Parathyroid adenoma (tissue), 2 donors: ENCODE measurements around the gene STARD10.
A peak's percentile ranks its signal among the peaks of the same experiment; 100 is the strongest.
"Not testable (repeated sequence)": the region's sequence is repeated elsewhere in the genome, so short reads cannot be mapped to it uniquely, and the experiment has no call there.

Experiments
- H2AFZ ChIP-seq: fragments of 300-600 bp; sonication (generic); one replicate; pipeline ENCODE4 v1.7.0; 2017; ENCODE audit warnings: antibody characterized with exemption, mild to moderate bottlenecking
- H3K27ac ChIP-seq: fragments of 300-600 bp; sonication (generic); one replicate; pipeline ENCODE4 v1.7.0; 2017
- H3K27me3 ChIP-seq: fragments of 300-600 bp; sonication (generic); one replicate; pipeline ENCODE4 v1.7.0; 2017; ENCODE audit warnings: low read length; ENCODE audit not compliant: control insufficient read depth, insufficient read depth
- H3K36me3 ChIP-seq: fragments of 300-600 bp; sonication (generic); one replicate; pipeline ENCODE4 v1.7.0; 2017; ENCODE audit warnings: low read length; ENCODE audit not compliant: control insufficient read depth, insufficient read depth
- H3K4me1 ChIP-seq: fragments of 300-600 bp; sonication (generic); one replicate; pipeline ENCODE4 v1.7.0; 2017; ENCODE audit warnings: control low read depth
- H3K4me2 ChIP-seq: fragments of 300-600 bp; sonication (generic); one replicate; pipeline ENCODE4 v1.7.0; 2017; ENCODE audit warnings: low read length
- H3K4me3 ChIP-seq: fragments of 300-600 bp; sonication (generic); one replicate; pipeline ENCODE4 v1.7.0; 2017; ENCODE audit warnings: low read depth, low read length
- H3K79me2 ChIP-seq: fragments of 300-600 bp; sonication (generic); one replicate; pipeline ENCODE4 v1.7.0; 2017; ENCODE audit warnings: control low read depth
- H3K9ac ChIP-seq: fragments of 300-600 bp; sonication (generic); one replicate; pipeline ENCODE4 v1.7.0; 2017; ENCODE audit warnings: mild to moderate bottlenecking
- H3K9me3 ChIP-seq: fragments of 300-600 bp; sonication (generic); one replicate; pipeline ENCODE4 v1.7.0; 2017; ENCODE audit warnings: low read length; ENCODE audit not compliant: control insufficient read depth
- TF ChIP-seq, protein P1 (sequence below): fragments of 300-600 bp; sonication (generic); IDR thresholded peaks from one replicate; pipeline ENCODE4 v1.7.0; 2017; ENCODE audit warnings: antibody characterized with exemption, mild to moderate bottlenecking
- donor health status: primary hyperparathyroidism.

STARD10 gene

GRCh38 chr11:72829178-72829577, 35.3 kb upstream of the STARD10 start:
- H3K4me3 ChIP-seq = no peak overlapping the region
- H3K79me2 ChIP-seq = no peaks in the 10 kb centered on the region
- H3K4me1 ChIP-seq = no peaks in the 10 kb centered on the region
- no peak overlapping the region for H3K4me2 ChIP-seq
- TF ChIP-seq, protein P1, sequence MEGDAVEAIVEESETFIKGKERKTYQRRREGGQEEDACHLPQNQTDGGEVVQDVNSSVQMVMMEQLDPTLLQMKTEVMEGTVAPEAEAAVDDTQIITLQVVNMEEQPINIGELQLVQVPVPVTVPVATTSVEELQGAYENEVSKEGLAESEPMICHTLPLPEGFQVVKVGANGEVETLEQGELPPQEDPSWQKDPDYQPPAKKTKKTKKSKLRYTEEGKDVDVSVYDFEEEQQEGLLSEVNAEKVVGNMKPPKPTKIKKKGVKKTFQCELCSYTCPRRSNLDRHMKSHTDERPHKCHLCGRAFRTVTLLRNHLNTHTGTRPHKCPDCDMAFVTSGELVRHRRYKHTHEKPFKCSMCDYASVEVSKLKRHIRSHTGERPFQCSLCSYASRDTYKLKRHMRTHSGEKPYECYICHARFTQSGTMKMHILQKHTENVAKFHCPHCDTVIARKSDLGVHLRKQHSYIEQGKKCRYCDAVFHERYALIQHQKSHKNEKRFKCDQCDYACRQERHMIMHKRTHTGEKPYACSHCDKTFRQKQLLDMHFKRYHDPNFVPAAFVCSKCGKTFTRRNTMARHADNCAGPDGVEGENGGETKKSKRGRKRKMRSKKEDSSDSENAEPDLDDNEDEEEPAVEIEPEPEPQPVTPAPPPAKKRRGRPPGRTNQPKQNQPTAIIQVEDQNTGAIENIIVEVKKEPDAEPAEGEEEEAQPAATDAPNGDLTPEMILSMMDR = no peak
- H3K27me3 ChIP-seq = no peaks in the 10 kb centered on the region
- no peak overlapping the region for H3K27ac ChIP-seq
- no peak overlapping the region for H2AFZ ChIP-seq
- H3K36me3 ChIP-seq = no peaks in the 10 kb centered on the region
- H3K9me3 ChIP-seq = no peaks in the 10 kb centered on the region
- no peak overlapping the region for H3K9ac ChIP-seq

DNA sequence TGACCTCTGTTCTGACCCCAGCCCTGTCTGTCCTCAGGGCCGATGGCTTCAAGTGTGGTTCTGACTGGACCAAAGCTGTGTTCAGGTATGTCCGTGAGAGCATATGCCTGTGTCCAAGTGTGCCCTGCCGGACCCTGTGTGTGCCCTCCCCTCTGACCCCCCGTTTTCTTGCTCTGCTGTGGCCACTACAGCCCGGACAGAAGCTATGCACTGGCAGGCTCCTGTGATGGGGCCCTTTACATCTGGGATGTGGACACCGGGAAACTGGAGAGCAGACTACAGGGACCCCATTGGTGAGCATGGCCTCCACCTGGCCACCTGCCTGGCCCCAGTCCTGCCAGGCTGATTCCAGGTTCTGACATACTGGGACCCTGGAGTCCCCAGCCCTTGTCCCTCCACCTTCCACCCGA, 34.9 kb upstream of the STARD10 start:
- H3K36me3 ChIP-seq = no peaks in the 10 kb centered on the region
- H3K27ac ChIP-seq = no peak overlapping the region
- no peaks in the 10 kb centered on the region for H3K9me3 ChIP-seq
- no peak overlapping the region for H3K9ac ChIP-seq
- no peaks in the 10 kb centered on the region for H3K79me2 ChIP-seq
- H3K27me3 ChIP-seq = no peaks in the 10 kb centered on the region
- no peak overlapping the region for H3K4me2 ChIP-seq
- H3K4me3 ChIP-seq = no peak overlapping the region
- no peak overlapping the region for H2AFZ ChIP-seq
- H3K4me1 ChIP-seq = no peaks in the 10 kb centered on the region
- TF ChIP-seq, protein P1 = no peak

DNA sequence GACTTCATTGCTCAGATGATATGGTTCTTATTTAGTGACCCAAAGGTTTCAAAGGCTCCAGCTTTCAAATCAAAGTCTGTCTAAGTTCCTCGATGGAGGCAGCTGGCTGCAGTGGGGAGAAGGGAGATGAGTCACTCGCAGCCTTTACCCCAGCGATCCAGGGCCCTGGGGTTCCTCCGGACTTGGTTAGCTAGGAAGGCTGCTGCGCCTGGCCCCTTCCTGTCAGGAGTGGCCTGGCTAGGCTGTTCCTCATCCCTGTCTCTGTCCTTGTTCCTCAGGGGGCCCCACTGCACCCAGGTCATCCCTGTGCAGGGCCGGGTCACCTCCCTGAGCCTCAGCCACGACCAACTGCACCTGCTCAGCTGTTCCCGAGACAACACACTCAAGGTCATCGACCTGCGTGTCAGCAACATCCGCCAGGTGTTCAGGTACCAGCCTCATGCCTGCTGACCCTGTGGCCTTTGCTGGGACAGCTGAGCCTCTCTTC, 34.3 kb upstream of the STARD10 start:
- Histone ChIP-seq H3K4me3 (no peak overlapping the region), H3K27me3 (no peaks in the 10 kb centered on the region), H3K4me1 (no peaks in the 10 kb centered on the region), H3K9ac (no peak overlapping the region), H3K9me3 (no peaks in the 10 kb centered on the region), H2AFZ (no peak overlapping the region), H3K4me2 (no peak overlapping the region), H3K27ac (peak overlapping the region; percentile 19), H3K36me3 (no peaks in the 10 kb centered on the region), H3K79me2 (no peaks in the 10 kb centered on the region)
- TF ChIP-seq, protein P1 = no peak

DNA sequence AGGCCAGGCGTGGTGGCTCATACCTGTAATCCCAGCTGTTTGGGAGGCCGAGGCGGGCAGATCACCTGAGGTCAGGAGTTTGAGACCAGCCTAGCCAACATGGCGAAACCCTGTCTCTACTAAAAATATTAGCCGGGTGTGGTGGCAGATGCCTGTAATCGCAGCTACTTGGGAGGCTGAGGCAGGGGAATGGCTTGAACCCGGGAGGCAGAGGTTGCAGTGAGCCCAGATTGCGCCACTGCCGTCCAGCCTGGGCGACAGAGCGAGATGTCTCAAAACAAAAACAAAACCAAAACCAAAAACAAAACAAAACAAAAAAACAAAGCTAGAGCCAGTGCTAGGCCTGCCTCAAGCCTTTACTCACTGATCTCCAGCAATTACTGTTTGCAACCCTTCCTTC, 33.8 kb upstream of the STARD10 start:
- H3K9ac ChIP-seq, H3K9me3 ChIP-seq, H2AFZ ChIP-seq, H3K4me2 ChIP-seq, H3K27ac ChIP-seq, H3K27me3 ChIP-seq, H3K79me2 ChIP-seq, H3K4me3 ChIP-seq, H3K4me1 ChIP-seq, H3K36me3 ChIP-seq: not testable (repeated sequence)

- TF ChIP-seq, protein P1 = no peak
- H3K9ac ChIP-seq = no peak overlapping the region
- no peak overlapping the region for H3K27ac ChIP-seq
Observed at GRCh38 chr11:72826942-72827480, 33.2 kb upstream of the STARD10 start.

More at GRCh38 chr11:72826942-72827480, 33.2 kb upstream of the STARD10 start:
- Histone ChIP-seq H3K9me3 (no peaks in the 10 kb centered on the region), H3K4me2 (no peak overlapping the region), H3K36me3 (no peaks in the 10 kb centered on the region), H3K79me2 (no peaks in the 10 kb centered on the region), H3K4me3 (no peak overlapping the region), H3K27me3 (no peaks in the 10 kb centered on the region), H2AFZ (no peak overlapping the region), H3K4me1 (no peaks in the 10 kb centered on the region)
